GM21367 (cell line): Measurements from ENCODE around the gene RNASEH1.

ENCODE experiments used
- ATAC-seq: cut with Tn5 transposase; IDR thresholded peaks from one replicate; pipeline ENCODE4 v1.9.1; 2021; ENCODE audit not compliant: unreplicated experiment

RNASEH1 gene, protein sequence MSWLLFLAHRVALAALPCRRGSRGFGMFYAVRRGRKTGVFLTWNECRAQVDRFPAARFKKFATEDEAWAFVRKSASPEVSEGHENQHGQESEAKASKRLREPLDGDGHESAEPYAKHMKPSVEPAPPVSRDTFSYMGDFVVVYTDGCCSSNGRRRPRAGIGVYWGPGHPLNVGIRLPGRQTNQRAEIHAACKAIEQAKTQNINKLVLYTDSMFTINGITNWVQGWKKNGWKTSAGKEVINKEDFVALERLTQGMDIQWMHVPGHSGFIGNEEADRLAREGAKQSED

DNA sequence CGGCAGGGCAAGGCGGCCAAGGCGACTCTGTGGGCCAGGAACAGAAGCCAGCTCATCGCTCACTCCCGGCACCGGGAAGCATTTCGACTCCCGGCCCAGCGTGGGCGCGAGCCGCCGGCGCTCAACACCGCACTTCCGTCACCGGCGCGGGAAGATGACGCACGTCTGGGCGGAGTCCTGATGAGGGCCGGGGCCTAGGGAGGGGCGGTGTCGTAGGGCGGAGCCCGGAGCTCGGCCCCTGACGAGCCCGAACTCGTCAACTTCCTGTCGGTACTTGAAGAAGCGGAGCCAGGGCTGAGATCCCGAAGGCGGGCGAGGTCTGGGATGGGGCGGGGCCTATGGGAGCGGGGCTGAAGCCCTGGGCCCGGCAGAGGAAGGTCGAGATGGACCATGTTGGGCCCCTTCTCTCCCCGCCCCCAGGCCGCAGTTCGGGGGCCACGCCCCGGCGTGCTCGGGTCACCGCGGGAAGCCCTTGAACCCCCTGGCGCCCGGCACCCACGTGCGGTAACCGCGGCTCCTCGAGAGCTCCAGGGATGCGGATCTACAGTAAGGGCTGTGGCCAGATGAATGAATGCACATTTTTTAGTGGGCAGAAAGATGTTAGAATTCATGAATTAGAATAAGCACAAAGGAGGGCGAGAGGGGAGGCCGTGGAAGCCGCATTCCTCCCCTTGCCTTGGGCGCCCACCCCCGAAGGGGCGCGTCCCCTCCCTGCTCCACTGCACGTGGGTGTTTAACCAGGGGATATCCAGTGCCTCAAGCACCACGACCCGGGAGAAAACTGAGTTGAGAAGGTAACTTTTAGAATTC lies at the start of gene RNASEH1:
Gene RNASEH1, minus strand, starts transcription at position 129 of the 810 bp plus-strand sequence. Its CDS starts 73 bp downstream, at position 56.
- ATAC-seq = peak; percentile 96

DNA sequence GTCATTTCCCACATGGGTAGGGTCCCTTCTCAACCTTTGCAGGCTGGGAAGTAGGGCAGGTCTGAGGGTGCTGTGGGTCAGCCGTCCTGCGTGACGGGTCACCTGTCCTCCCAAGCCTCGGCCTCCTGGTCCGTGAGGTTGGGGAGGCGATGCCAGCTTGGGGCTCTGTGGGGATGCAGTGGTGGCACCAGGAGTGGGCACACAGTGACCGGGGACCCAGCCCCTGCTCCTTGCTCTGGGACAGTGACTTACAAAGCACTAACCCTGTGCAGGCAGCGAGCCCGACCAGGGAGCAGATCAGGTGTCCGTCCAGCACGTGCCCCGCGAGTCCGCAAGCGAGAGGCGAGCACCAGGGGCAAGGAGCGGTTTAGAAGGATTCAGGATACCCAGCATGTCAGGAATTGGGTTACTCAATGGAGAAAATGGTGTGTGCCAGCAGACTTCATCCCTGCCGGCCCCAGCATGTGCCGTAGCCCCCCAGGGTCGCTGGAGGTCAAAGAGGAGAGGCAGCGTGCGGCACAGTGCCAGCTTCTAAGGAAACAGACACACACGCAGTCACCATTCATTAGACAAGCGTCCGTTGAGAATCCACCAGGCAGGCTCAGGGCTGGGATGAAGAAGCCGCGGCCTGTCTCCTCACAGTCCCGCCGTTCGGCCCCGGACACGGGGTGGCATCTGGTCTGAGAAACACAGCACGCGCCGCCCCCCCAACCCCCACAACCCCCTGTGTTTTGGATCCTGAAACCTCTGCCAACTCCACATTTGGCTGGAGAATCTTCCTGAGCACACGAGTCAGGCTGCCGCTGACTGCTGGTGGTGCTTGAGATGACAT lies 48.5 kb upstream of the RNASEH1 start:
- ATAC-seq = no peak

DNA sequence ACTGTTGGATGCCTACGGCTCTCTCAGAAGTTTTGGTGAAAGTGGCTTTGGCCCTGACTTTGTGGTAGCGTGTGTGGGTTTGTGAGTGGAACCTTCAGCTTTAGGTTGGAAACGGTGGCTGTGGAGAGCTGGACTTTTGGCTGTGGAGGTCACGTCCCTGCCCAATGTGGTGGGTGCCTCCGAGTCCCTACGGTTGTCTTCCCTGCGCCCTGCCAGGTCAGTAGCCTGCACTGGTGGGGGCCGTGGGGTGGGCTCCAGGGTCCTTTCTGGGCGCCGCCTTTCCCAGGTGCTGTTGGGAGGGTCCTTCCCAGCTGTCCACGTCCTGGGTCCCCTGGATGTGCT lies 47.9 kb upstream of the RNASEH1 start:
- no peak for ATAC-seq

DNA sequence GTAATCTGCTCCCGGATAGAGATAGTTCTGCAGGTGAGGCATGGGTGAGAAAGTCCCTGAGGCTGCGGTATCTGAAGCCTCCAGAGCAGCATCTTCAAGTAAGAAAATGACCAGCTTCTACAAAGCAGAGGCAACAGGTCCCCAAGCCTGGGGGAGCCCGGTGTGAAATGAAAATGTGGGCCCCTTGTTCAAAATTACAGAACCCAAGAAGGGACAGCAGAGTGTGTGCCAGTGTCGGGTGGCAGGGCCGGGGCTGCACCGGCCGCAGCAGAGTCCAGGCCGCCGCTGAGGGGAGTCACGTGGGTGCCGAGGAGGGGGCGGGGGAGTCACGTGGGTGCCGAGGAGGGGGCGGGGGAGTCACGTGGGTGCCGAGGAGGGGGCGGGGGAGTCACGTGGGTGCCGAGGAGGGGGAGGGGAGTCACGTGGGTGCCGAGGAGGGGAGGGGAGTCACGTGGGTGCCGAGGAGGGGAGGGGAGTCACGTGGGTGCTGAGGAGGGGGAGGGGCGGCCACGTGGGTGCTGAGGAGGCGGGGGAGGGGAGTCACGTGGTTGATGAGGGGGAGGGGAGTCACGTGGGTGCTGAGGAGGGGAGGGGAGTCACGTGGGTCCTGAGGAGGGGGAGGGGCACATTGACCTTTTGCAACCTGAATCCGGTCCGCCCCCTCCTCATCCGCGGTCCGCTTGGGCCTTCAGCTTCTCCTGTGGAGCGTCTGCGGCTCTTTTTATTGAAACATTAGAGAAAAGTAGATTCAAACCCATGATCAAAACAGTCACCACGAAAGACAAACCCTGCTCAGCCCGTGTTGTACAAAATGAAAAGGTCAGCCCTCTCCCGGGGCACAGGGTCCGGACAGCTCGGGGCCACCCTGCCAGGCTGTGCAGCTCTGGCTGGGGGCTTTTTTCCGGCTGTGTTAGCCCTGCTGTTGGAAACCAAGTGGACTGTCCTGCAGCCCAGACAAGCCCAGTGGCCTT lies 47.1 kb upstream of the RNASEH1 start:
- ATAC-seq = no peak

DNA sequence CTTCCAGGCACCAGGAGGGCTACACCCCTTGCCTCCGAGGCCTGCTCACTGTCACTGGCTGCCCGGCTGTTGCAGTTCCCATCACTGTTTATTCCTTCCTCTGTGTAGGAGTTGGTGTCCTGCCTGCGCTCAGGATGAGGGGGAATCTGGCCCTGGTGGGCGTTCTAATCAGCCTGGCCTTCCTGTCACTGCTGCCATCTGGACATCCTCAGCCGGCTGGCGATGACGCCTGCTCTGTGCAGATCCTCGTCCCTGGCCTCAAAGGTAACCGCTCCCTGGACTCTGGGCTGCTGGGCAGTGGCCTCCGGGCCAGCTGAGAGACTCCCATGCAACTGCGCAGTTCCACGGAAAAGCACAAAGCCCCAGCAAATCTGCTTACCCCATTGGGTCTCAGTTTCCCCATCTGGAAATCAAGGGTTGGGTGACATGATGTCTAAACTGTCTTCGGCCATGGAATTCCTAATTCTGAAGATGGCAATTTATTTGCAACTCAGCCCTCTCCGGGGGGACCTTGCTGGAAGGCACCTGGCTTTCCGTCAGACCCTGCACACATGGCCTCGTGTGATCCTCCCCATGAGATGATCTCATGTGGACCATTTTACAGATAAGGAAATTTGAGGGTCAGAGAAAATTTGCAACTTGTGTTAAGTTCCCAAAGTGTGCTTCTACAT lies 46.2 kb upstream of the RNASEH1 start:
- ATAC-seq = no peak

DNA sequence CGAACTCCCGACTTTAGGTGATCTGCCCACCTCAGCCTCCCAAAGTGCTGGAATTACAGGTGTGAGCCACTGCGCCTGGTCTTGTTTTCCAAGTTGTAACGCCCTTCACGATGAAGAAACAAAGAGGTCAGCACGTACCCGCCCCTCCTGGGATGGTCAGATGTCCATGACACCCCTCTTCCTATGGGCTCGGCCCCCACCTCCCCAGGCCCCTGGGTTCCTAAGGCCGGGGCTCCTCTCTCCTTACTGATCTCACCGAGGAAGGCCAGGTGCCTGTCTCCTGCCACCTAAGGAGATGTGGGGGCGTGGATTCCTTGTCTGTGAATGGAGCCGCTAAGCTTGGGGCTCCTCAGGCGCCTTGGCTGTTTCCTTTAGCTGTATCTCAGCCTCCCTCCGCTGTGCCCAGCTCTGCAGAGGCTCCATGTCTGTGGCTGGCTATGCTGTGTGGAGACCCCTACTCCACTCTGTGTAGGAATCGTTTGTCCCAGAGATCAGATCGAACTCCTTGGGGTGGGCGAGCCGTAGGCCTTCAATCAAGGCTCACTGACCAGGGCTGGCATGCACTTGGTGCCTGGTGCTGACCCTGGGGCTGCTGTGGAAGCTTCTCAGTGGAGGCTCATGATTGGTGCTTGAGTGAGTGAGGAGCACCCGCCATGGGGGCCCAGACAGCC lies 45.5 kb upstream of the RNASEH1 start:
- no peak for ATAC-seq

DNA sequence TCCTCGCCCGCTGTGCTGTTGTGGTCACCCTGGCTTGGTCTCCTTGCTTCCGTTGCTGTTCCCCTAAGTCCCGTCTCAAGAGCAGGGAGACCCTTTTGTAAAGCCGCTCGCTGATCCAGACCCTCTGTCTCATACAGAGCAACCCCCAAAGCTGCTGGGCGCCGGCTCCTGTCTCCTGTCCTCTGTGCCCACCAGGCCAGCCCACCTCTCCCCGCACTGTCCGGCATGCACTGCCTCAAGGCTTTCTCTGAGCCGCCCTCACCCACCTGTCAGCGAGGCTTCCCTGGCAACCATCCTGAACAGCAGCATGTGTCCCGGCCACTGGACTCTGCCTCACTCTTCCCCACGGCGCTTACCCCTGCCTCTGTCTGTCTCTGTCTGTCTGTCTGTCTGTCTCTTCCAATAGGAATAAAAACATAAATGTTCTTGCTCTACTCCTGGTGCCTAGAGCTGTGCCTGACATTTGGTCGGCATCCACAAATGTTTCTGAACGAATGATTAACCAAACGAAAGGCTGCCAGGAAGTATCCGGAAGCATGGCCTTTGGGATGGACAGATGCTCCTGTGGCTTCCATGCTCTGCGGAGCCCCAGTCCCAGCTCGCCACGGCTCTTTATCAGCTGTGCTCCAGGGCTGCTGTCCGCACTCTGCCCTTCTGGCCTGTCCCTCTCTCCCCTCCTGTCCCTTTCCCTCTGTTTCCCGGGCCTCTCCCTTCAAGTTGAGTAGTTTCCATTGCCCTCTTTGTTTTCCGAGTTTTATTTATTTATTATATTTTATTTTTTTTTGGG lies 44.6 kb upstream of the RNASEH1 start:
- no peak for ATAC-seq

DNA sequence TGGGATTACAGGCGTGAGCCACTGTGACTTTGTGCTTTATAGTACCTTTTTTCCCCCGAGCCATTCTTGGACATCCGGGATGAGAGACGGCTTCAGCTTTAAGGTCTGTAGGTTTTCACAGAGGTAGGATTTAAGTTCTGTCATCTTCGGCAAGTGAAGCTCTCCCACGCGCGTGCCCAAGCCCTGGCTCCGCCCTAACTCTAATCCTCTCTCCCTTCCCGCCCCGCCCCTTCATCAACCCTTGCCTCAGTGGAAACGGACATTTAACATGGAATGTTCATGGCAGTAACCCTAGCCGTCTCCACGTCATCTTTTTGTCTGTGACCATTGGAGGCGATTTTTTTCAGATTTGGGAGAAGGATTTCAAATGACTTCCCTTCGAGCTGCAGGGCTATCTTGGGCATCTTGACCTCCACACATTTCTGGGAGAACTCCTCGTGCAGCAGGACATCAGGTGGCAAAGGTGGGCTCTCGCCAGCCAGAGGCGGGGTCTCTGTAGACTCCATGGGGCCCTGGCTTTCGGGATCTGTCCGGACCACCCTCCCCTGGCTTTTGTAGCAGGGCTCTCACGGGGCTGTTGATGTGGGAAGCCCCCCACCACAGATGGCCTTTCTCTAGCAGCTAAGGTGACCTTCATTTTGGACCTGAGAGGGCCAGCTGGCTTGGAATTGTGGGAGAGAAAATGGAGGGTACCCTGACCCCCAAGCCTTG lies 43.6 kb upstream of the RNASEH1 start:
- no peak for ATAC-seq

DNA sequence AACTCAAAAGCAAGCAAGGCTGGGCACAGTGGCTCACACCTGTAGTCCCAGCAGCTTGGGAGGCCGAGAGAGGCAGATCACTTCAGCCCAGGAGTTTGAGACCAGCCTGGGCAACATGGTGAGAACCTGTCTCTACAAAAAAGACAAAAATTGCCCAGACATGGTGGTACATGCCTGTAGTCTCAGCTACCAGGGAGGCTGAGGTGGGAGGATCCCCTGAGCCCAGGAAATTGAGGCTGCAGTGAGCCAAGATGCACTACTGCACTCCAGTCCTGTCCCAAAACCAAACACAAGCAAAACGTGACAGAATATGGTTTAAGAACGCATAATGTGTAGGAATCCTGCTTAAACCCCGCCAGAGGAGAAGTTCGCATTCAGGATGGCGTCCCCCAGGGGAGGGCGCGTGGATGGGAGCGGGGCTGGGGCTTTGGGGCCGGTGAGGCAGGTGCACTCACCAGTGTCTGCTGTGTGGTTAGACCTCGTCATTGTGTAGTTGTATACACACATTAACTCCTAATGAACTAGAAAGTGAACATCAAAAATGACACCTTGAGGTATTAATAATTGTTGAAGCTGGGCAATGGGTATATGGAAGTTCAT lies 42.2 kb upstream of the RNASEH1 start:
- ATAC-seq = no peak

DNA sequence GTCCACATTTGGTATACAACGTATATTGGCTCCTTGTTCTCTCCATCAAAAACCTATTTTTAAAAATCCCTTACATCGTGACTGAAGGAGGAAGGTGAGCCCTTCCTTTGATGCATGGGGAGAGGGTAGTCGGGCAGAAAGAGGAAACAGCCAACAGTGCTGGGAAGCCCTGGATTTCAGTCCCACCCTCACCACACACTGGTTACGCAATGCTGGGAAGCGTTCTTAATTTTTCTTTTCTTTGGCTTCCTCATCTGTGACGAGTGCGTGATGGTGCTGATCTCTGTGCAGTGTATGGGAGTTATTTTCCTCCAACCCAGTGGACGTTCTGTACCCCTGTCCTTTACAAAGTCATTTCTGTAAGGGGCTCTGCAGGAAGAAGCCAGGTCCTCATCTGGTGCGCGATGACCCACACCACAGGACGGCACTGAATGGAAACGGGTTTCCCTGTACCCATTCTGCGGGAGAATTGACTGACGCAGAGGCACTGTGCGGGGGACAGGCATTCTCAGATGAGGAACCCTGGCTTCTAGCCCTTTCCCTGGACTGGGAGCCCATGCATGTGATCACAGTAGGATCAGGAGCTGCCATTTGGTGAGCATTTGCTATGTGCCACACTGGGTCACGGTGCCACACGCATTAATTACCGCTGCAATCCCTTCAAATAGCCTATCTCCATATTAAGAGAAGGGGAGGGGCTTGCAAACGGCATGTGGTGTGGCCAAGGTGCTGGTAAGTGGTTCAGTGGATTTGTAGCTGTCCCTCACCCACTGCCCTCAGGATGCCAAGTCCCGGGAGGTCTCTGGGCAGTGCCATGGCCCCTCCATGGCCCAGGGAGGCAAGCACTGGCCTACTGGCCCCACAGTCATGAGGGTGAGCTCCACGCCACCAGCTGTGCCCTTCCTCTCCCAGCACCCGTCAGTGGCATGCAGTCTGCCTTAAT lies 41.0 kb upstream of the RNASEH1 start:
- ATAC-seq = no peak

DNA sequence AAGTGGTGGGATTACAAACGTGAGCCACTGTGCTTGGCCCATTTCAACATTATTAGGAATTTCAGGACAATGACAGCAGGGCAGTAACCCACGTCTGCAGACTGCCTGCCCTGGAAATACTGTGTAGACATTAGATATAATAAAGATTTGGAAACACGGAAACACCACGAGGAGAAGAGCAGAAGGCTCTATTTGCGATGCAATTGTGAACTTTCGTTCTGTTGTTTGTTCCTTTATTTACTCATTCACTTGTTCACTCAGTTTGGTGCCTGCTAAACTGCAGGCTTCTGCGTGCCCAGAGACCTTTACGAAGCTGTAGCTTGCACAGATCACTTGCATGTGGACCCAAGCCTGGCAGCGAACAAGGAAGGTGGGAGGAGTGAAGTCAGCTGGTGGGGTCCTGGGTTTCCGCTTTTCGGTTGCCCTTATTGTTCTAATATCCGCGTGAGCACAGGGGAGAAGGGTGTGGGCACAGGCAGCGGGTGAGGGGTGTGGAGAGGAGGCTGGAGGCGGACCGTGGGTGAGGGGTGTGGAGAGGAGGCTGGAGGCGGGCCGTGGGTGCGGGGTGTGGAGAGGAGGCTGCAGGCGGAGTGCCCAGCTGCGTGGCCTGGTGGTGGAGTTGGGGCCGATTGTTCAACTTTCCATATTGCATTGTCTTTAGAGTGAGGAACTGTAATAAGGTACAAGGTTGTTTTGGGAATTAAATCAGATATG lies 40.2 kb upstream of the RNASEH1 start:
- no peak for ATAC-seq

DNA sequence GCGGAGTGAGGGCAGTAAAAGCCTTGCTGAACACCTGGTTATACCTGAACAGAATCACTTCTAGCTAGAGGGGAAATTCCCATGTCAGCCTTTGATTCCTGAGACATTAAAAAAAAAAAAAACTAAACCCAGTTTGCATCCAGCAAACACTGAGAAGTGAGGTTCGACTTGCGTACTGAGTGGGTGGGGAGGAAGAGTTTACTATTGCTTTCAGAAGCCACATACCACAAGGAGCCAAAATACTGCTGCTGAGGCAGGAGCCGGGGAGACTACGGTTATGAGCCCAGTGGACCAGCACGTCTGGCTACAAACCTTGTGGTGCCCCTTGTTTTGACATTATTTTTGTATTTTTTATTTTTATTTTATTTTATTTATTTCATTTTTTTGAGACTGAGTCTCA lies 39.4 kb upstream of the RNASEH1 start:
- ATAC-seq = no peak

DNA sequence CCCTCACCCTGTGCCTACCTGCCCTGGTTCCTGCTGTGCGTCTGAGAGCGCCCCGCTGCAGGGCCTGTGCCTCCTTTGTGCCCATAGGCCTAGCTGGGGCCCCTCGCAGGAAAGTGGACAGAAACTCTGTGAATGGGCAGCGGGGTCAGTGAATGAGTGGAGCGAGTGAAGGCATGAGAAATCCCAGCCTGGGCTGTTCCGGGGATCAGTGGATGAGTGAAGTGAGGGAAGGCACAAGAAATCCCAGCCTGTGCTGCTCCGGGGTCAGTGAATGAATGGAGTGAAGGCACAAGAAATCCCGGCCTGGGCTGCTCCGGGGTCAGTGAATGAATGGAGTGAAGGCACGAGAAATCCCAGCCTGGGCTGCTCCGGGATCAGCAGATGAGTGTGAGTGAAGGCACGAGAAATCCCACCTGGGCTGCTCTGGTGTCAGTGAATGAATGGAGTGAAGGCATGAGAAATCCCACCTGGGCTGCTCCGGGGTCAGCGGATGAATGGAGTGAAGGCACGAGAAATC lies 38.8 kb upstream of the RNASEH1 start:
- no peak for ATAC-seq

DNA sequence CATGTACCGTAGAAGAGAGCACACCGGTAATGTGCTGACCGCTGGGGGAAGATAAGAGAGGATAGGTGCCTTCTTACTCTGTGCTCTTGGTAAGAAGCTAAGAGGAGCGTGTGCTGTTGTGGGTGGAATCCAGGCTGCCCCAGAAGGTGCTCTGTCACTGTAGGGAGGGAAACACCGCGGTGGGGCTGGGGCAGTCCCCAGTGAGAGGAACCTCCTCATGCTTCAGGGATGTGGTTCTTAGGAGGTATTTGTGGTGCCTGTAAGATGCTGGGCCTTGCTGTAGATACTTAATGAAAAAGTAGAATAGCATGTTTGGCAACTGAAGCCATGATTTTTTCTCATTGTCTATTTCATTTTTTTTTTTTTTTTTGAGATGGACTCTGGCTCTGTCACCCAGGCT lies 37.9 kb upstream of the RNASEH1 start:
- peak; percentile 90 for ATAC-seq

DNA sequence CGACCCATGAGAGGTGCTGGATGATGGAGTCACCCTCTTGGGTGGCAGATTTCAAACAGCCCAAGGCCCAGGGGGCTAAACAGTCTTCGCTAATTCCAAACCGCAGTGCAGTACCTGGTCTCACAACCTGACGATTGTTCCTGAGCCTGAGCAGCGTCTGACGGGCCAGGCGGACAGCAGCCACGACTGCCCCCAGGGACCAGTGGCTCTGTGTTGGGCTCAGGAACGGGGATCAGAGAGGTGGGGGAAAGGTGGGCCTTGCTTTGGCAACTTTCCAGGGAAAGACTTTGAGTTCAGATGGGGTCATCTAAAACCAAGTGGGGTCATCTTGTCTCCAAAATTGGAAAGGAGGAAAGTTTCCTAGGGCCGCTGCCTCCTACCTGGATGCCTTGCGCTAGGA lies 37.3 kb upstream of the RNASEH1 start:
- ATAC-seq = no peak
